Fibroblast of lung (primary cell): ENCODE measurements around the gene ZYG11B.

Experiments
- CTCF ChIP-seq, 2 donors: IDR thresholded peaks in 1 of 2; conservative IDR thresholded peaks in 1 of 2; 1 replicate in 1 of 2; 2 replicates in 1 of 2; pipeline ENCODE4 v1.5.1; 2011 to 2012; ENCODE audit warnings: low read length in 2 of 2, control low read depth in 1 of 2, inconsistent platforms in 1 of 2, low read depth in 1 of 2, mild to moderate bottlenecking in 1 of 2
- EZH2 ChIP-seq: IDR thresholded peaks from 2 replicates; pipeline ENCODE4 v1.5.1; 2012; ENCODE audit warnings: low read length, control low read depth, mild to moderate bottlenecking; ENCODE audit errors: missing control alignments

- TF ChIP-seq EZH2 = no peak
- TF ChIP-seq CTCF (conservative IDR thresholded peaks at IDR 0.05 in 1 of 2, IDR thresholded peaks at IDR 0.05 in 1 of 2; ENCODE audit: low read depth in 1 of 2, low read length in 2 of 2) = no peak
Measured at GRCh38 chr1:52856026-52856425, 129.8 kb downstream of the ZYG11B start.
